Osteoblast (primary cell): Measurements from ENCODE around the gene NOG. TPM values are rescaled to one million over a fixed set of nuclear protein-coding genes. Genes with fewer than 3 reads are reported as not detected.

Experiments used
- DNase-seq: peaks from one replicate; pipeline ENCODE4 v3.0.0; 2011; ENCODE audit warnings: low spot score, mixed read lengths; ENCODE audit not compliant: insufficient read length; ENCODE audit errors: missing footprints
- H2AFZ ChIP-seq: 2 replicates; pipeline ENCODE4 v1.6.0; 2011; ENCODE audit warnings: mild to moderate bottlenecking, low read length
- H3K27ac ChIP-seq: 2 replicates; pipeline ENCODE4 v1.5.1; 2011; ENCODE audit warnings: mild to moderate bottlenecking, low read depth, low read length, moderate library complexity
- H3K27me3 ChIP-seq: 2 replicates; pipeline ENCODE4 v1.6.0; 2012; ENCODE audit warnings: mild to moderate bottlenecking, control low read depth, inconsistent platforms, low read length, moderate library complexity; ENCODE audit not compliant: insufficient read depth
- H3K36me3 ChIP-seq: 2 replicates; pipeline ENCODE4 v1.5.1; 2011; ENCODE audit warnings: mild to moderate bottlenecking, low read length, control low read depth, moderate library complexity; ENCODE audit not compliant: insufficient read depth
- H3K4me1 ChIP-seq: 2 replicates; pipeline ENCODE4 v1.5.1; 2011; ENCODE audit warnings: mild to moderate bottlenecking, low read length, control low read depth, moderate library complexity; ENCODE audit not compliant: insufficient read depth
- H3K4me2 ChIP-seq: 2 replicates; pipeline ENCODE4 v1.6.0; 2011; ENCODE audit warnings: mild to moderate bottlenecking, low read length; ENCODE audit not compliant: insufficient read depth
- H3K4me3 ChIP-seq: fragments of 200-600 bp; sonication (generic); 3 replicates; pipeline ENCODE4 v1.5.1; 2012; ENCODE audit warnings: mild to moderate bottlenecking, low read length, inconsistent platforms; ENCODE audit not compliant: insufficient read depth
- H3K79me2 ChIP-seq: 2 replicates; pipeline ENCODE4 v1.6.0; 2012; ENCODE audit warnings: mild to moderate bottlenecking, low read length, control low read depth, inconsistent platforms; ENCODE audit not compliant: insufficient read depth
- H3K9me3 ChIP-seq: 2 replicates; pipeline ENCODE4 v1.5.1; 2011; ENCODE audit warnings: low read depth, low read length, control low read depth
- H4K20me1 ChIP-seq: 2 replicates; pipeline ENCODE4 v1.6.0; 2012; ENCODE audit warnings: mild to moderate bottlenecking, low read length, control low read depth; ENCODE audit not compliant: insufficient read depth
- CTCF ChIP-seq: IDR thresholded peaks from 2 replicates; pipeline ENCODE4 v1.5.1; 2011; ENCODE audit warnings: mild to moderate bottlenecking, low read depth, low read length, moderate library complexity; ENCODE audit errors: extremely low read depth
- total RNA-seq: library from RNA; depleted of rRNA; stranded (reverse); fragments of >200 nt; gene quantifications from 2 replicates; pipeline ENCODE4 v1.2.3, GENCODE V29; 2012

The NOG gene
- total RNA-seq, 1 donor = 0.72 TPM

- H3K4me2 ChIP-seq = no peak overlapping the region
- no peak for TF ChIP-seq CTCF
- no peaks in the 10 kb centered on the region for H3K79me2 ChIP-seq
- no peak overlapping the region for H2AFZ ChIP-seq
- no peak overlapping the region for H3K4me3 ChIP-seq
- no peaks in the 10 kb centered on the region for H3K36me3 ChIP-seq
- no peak for DNase-seq
- no peaks in the 10 kb centered on the region for H3K9me3 ChIP-seq
- no peaks in the 10 kb centered on the region for H4K20me1 ChIP-seq
- no peaks in the 10 kb centered on the region for H3K27me3 ChIP-seq
- no peak overlapping the region for H3K27ac ChIP-seq
- no peaks in the 10 kb centered on the region for H3K4me1 ChIP-seq
Observed at GRCh38 chr17:56613131-56613530, 19.6 kb downstream of the NOG start.

- Histone ChIP-seq H3K4me3 (no peak overlapping the region), H3K4me2 (no peak overlapping the region), H3K27me3 (no peaks in the 10 kb centered on the region), H2AFZ (no peak overlapping the region), H3K27ac (no peak overlapping the region), H3K79me2 (no peaks in the 10 kb centered on the region), H4K20me1 (no peaks in the 10 kb centered on the region), H3K36me3 (no peaks in the 10 kb centered on the region), H3K9me3 (no peaks in the 10 kb centered on the region), H3K4me1 (no peaks in the 10 kb centered on the region)
- no peak for DNase-seq
- no peak for TF ChIP-seq CTCF
Observed at GRCh38 chr17:56614522-56614921, 21.0 kb downstream of the NOG start.

- H3K36me3 ChIP-seq = no peaks in the 10 kb centered on the region
- H3K4me3 ChIP-seq = no peak overlapping the region
- no peaks in the 10 kb centered on the region for H3K4me1 ChIP-seq
- H3K9me3 ChIP-seq = no peaks in the 10 kb centered on the region
- no peaks in the 10 kb centered on the region for H4K20me1 ChIP-seq
- no peaks in the 10 kb centered on the region for H3K27me3 ChIP-seq
- no peak overlapping the region for H2AFZ ChIP-seq
- no peak overlapping the region for H3K4me2 ChIP-seq
- no peak overlapping the region for H3K27ac ChIP-seq
- no peaks in the 10 kb centered on the region for H3K79me2 ChIP-seq
- TF ChIP-seq CTCF = no peak
- DNase-seq = no peak
Observed at GRCh38 chr17:56616239-56616638, 22.7 kb downstream of the NOG start.

- TF ChIP-seq CTCF = no peak
- H3K27me3 ChIP-seq = no peaks in the 10 kb centered on the region
- no peaks in the 10 kb centered on the region for H3K79me2 ChIP-seq
- H3K4me1 ChIP-seq = no peaks in the 10 kb centered on the region
- H2AFZ ChIP-seq = no peak overlapping the region
- no peaks in the 10 kb centered on the region for H3K9me3 ChIP-seq
- H3K4me3 ChIP-seq = no peak overlapping the region
- no peak for DNase-seq
- H3K4me2 ChIP-seq = no peak overlapping the region
- no peaks in the 10 kb centered on the region for H4K20me1 ChIP-seq
- no peaks in the 10 kb centered on the region for H3K36me3 ChIP-seq
- no peak overlapping the region for H3K27ac ChIP-seq
Observed at GRCh38 chr17:56623383-56623782, 29.9 kb downstream of the NOG start.
